DOHH2 (cell line): Measurements from ENCODE around the gene RBM4B.

ENCODE experiments used
- H3F3A ChIP-seq: fragments of 200-600 bp; sonication (generic), shearing (Covaris generic); 2 replicates; pipeline ENCODE4 v1.6.0; 2016; ENCODE audit warnings: antibody characterized with exemption, mild to moderate bottlenecking; ENCODE audit not compliant: control insufficient read depth, insufficient read depth
- H3K27ac ChIP-seq: fragments of 200-600 bp; sonication (generic); 2 replicates; pipeline ENCODE4 v1.5.1; 2014; ENCODE audit warnings: low read depth, mild to moderate bottlenecking, low read length, moderate library complexity
- H3K27me3 ChIP-seq: fragments of 200-600 bp; sonication (generic); 2 replicates; pipeline ENCODE4 v1.6.1; 2014; ENCODE audit warnings: mild to moderate bottlenecking, low read length, mixed read lengths; ENCODE audit not compliant: control insufficient read depth
- H3K36me3 ChIP-seq: fragments of 200-600 bp; sonication (generic); 2 replicates; pipeline ENCODE4 v1.6.1; 2014; ENCODE audit warnings: mild to moderate bottlenecking, low read length, moderate library complexity, mixed read lengths; ENCODE audit not compliant: control insufficient read depth
- H3K4me1 ChIP-seq: fragments of 200-600 bp; sonication (generic); 2 replicates; pipeline ENCODE4 v1.6.1; 2014; ENCODE audit warnings: mild to moderate bottlenecking, low read length, mixed read lengths; ENCODE audit not compliant: control insufficient read depth
- H3K4me2 ChIP-seq: fragments of 200-600 bp; sonication (generic); 2 replicates; pipeline ENCODE4 v1.6.0; 2014; ENCODE audit warnings: mild to moderate bottlenecking, low read length, moderate library complexity
- H3K4me3 ChIP-seq: fragments of 200-600 bp; sonication (generic); 2 replicates; pipeline ENCODE4 v1.5.1; 2014; ENCODE audit warnings: mild to moderate bottlenecking, low read length, mixed read lengths
- H3K79me2 ChIP-seq: fragments of 200-600 bp; sonication (generic); 2 replicates; pipeline ENCODE4 v1.6.1; 2014; ENCODE audit warnings: mild to moderate bottlenecking, low read length, mixed read lengths; ENCODE audit not compliant: control insufficient read depth
- H3K9me2 ChIP-seq: fragments of 200-600 bp; sonication (generic); replicated peaks from 2 replicates; pipeline ENCODE4 v1.6.1; 2014; ENCODE audit warnings: mild to moderate bottlenecking, low read length, mixed read lengths; ENCODE audit not compliant: control insufficient read depth
- H3K9me3 ChIP-seq: fragments of 200-600 bp; sonication (generic); 2 replicates; pipeline ENCODE4 v1.6.1; 2014; ENCODE audit warnings: antibody characterized with exemption, low read length, mixed read lengths; ENCODE audit not compliant: control insufficient read depth, insufficient read depth
- H4K20me1 ChIP-seq: fragments of 200-600 bp; sonication (generic); 2 replicates; pipeline ENCODE4 v1.6.0; 2014; ENCODE audit warnings: low read depth, mild to moderate bottlenecking, antibody characterized with exemption, low read length, moderate library complexity; ENCODE audit not compliant: control insufficient read depth, insufficient read depth
- EZH2phosphoT487 ChIP-seq: fragments of 200-600 bp; sonication (generic); IDR thresholded peaks from 2 replicates; pipeline ENCODE4 v1.6.1; 2017; ENCODE audit warnings: borderline replicate concordance, mild to moderate bottlenecking, antibody characterized with exemption, low read length, moderate library complexity, mixed read lengths
- TF ChIP-seq, protein P1 (sequence below): fragments of 200-600 bp; sonication (generic); IDR thresholded peaks from one replicate; pipeline ENCODE4 v1.5.1; 2014; ENCODE audit warnings: antibody characterized with exemption, mild to moderate bottlenecking, low read depth, low read length; ENCODE audit not compliant: poor library complexity, severe bottlenecking

RBM4B gene

DNA sequence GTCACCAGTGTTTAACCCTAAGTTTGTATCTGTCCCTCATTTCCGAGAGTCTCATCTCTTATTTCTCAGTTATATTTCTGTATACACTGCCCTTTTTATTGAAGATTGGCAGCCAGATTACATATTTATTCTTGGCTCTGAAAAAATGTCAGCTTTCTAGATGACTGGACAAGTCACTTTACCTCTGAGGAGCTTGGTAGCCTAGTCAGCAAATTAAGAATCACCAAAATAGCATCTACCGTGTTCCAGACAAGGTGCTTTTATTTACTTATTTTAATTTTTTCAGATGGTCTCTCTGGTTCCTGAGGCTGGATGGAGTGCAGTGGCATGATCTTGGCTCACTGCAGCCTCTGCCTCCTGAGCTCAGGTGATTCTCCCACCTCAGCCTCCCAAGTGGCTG is 44.7 kb downstream of the RBM4B start:
- Histone ChIP-seq H3K27me3 (no peaks in the 10 kb centered on the region), H3K9me3 (no peaks in the 10 kb centered on the region), H3K4me2 (no peak overlapping the region), H3K36me3 (peaks cover 80% of the 10 kb centered on the region), H3K4me3 (no peak overlapping the region), H3K27ac (no peak overlapping the region), H3K4me1 (peaks cover 14% of the 10 kb centered on the region), H3F3A (peaks cover 76% of the 10 kb centered on the region), H3K9me2 (no peaks in the 10 kb centered on the region), H4K20me1 (peaks cover 5% of the 10 kb centered on the region; the same call in 1 of the 2 replicates), H3K79me2 (peaks cover 100% of the 10 kb centered on the region)
- TF ChIP-seq, protein P1, sequence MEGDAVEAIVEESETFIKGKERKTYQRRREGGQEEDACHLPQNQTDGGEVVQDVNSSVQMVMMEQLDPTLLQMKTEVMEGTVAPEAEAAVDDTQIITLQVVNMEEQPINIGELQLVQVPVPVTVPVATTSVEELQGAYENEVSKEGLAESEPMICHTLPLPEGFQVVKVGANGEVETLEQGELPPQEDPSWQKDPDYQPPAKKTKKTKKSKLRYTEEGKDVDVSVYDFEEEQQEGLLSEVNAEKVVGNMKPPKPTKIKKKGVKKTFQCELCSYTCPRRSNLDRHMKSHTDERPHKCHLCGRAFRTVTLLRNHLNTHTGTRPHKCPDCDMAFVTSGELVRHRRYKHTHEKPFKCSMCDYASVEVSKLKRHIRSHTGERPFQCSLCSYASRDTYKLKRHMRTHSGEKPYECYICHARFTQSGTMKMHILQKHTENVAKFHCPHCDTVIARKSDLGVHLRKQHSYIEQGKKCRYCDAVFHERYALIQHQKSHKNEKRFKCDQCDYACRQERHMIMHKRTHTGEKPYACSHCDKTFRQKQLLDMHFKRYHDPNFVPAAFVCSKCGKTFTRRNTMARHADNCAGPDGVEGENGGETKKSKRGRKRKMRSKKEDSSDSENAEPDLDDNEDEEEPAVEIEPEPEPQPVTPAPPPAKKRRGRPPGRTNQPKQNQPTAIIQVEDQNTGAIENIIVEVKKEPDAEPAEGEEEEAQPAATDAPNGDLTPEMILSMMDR = no peak
- TF ChIP-seq EZH2phosphoT487 = no peak

DNA sequence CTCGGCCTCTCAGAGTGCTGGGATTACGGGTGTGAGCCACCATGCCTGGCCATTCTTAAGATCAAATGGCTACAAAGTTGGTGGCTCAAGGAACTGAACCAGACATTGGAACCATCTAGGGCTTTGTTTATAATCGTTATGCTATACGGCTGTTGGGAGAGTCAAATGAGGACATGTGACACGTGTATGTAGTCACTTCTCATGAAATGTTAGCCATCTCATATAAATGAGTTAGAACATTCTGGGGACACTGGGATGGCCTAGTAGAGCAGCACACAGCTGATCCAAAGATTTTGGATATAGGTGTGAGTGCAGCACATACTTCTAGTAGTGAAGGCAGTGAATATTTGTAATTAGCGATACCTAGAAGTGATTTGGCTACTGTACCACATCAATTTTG is 45.8 kb downstream of the RBM4B start:
- H3K9me3 ChIP-seq = no peaks in the 10 kb centered on the region
- no peak overlapping the region for H3K4me3 ChIP-seq
- peaks cover 100% of the 10 kb centered on the region for H3K79me2 ChIP-seq
- peaks cover 12% of the 10 kb centered on the region for H4K20me1 ChIP-seq
- no peaks in the 10 kb centered on the region for H3K27me3 ChIP-seq
- peaks cover 66% of the 10 kb centered on the region for H3F3A ChIP-seq
- TF ChIP-seq, protein P1 = no peak
- TF ChIP-seq EZH2phosphoT487 = no peak
- no peak overlapping the region for H3K27ac ChIP-seq
- peaks cover 5% of the 10 kb centered on the region; the same call in 1 of the 2 replicates for H3K4me1 ChIP-seq
- no peak overlapping the region for H3K4me2 ChIP-seq
- H3K9me2 ChIP-seq = no peaks in the 10 kb centered on the region
- peaks cover 81% of the 10 kb centered on the region for H3K36me3 ChIP-seq

DNA sequence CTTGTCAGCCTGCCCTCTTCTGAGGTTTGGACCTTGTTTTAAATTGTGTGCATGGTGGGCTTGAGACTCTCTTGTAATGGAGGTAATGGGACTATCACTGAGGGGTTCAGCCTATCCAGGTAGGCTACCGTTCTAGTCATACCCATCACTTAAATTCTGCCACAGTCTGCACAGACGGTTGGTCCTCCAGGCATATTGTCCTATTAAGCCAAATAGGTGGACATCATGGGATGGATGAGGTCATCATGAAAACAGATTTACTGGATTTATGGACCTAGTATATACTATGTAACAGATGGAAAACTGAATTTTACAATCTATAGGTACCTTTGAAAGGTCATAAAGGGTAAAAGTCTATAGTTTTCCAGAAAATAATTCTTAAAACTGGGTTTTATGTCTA is 48.3 kb downstream of the RBM4B start:
- no peaks in the 10 kb centered on the region for H3K9me3 ChIP-seq
- H3K27me3 ChIP-seq = no peaks in the 10 kb centered on the region
- TF ChIP-seq EZH2phosphoT487 = no peak
- TF ChIP-seq, protein P1 = no peak
- H3K4me2 ChIP-seq = no peak overlapping the region
- no peaks in the 10 kb centered on the region for H3K9me2 ChIP-seq
- peaks cover 45% of the 10 kb centered on the region for H3F3A ChIP-seq
- peaks cover 100% of the 10 kb centered on the region for H3K79me2 ChIP-seq
- H4K20me1 ChIP-seq = peaks cover 34% of the 10 kb centered on the region
- H3K27ac ChIP-seq = no peak overlapping the region
- H3K4me3 ChIP-seq = no peak overlapping the region
- no peaks in the 10 kb centered on the region for H3K4me1 ChIP-seq
- peaks cover 95% of the 10 kb centered on the region for H3K36me3 ChIP-seq
